D721Med (cell line): Measurements from ENCODE around the gene PPP1R10.

ENCODE experiments used
- DNase-seq: peaks from one replicate; pipeline ENCODE4 v3.0.0; 2011; ENCODE audit warnings: low spot score; ENCODE audit not compliant: insufficient read length
- FAIRE-seq: peaks from 2 replicates; lab custom pipeline; 2011; peaks lifted over from hg19 to GRCh38; lab: Jason Lieb, UNC
- TF ChIP-seq, protein P1 (sequence below): IDR thresholded peaks from 2 replicates; pipeline ENCODE4 v1.5.1; 2012; ENCODE audit warnings: mild to moderate bottlenecking, control low read depth; ENCODE audit not compliant: insufficient read depth; ENCODE audit errors: missing control alignments

PPP1R10 gene

DNA sequence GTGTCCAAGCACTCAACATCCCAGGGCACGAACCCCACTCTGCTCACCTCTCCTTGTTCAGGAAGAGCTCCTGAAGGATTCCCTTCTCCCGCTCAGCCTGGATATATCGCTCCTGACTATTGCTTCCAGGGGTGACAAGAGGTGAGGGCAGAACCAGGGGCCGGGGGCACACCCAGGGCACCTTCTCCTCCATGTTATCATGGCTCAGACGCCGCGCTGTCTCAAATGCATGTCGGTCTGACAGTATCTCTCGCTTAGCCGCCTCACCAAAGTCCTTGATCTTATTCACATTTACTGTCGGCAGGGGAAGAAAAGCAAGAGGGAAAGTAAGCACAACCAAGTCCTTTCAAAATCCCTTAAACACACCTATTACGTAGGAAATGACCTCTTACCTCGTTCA is 13.1 kb downstream of the PPP1R10 start:
- TF ChIP-seq, protein P1, sequence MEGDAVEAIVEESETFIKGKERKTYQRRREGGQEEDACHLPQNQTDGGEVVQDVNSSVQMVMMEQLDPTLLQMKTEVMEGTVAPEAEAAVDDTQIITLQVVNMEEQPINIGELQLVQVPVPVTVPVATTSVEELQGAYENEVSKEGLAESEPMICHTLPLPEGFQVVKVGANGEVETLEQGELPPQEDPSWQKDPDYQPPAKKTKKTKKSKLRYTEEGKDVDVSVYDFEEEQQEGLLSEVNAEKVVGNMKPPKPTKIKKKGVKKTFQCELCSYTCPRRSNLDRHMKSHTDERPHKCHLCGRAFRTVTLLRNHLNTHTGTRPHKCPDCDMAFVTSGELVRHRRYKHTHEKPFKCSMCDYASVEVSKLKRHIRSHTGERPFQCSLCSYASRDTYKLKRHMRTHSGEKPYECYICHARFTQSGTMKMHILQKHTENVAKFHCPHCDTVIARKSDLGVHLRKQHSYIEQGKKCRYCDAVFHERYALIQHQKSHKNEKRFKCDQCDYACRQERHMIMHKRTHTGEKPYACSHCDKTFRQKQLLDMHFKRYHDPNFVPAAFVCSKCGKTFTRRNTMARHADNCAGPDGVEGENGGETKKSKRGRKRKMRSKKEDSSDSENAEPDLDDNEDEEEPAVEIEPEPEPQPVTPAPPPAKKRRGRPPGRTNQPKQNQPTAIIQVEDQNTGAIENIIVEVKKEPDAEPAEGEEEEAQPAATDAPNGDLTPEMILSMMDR = no peak
- no peak for DNase-seq
- no peak for FAIRE-seq

DNA sequence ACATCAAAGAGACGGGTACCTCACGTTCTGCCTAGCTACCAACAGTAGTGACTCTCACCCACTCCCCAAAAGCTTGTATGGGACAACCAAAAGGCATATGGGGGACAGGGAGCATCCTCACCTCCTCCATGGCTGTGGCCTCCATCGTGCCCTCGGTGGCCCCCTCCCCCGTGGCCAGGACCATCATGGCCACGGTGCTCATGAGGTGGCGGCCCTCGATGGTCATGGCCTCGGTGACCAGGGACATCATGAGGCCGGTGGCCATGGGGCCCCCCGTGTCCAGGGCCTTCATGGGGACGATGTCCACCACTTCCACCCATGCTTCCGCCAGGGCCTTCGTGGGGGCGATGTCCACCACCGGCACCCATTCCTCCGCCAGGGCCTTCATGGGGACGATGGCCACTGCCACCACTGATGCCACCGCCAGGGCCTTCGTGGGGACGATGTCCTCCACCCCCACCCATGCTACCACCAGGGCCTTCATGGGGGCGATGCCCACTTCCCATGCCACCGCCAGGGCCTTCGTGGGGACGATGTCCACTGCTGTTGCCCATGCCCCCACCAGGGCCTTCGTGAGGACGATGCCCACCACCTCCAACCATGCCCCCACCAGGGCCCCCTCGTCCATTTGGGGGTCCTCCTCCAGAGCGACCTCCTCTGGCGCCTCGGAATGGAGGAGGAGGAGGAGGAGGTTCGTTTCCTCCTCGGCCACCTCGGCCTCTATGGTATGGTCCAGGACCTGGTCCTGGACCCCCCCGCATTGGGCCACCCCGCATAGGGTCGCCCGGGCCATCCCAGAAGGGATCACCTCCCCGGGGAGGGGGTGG is 15.0 kb downstream of the PPP1R10 start:
- no peak for DNase-seq
- TF ChIP-seq, protein P1 = no peak
- FAIRE-seq = no peak

DNA sequence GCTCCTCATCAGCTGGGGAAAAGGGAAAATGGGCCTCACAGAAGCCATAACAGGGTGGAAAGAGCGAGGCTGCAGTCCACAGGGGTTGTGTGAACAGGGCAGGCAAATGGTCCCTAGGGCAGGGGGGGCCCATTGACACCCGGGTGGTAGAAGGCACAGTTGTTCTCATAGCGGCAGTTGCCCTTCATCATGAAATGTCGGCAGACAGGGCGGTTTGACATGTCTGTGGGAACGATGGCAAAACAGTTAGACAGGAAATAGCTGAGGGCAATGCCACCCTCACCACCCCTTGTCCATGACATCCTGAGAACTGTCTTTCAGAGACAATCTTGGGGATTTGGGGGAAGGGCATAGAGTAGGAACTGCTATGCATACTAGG is 15.6 kb downstream of the PPP1R10 start:
- DNase-seq (no peak), FAIRE-seq (no peak)
- TF ChIP-seq, protein P1 = no peak

DNA sequence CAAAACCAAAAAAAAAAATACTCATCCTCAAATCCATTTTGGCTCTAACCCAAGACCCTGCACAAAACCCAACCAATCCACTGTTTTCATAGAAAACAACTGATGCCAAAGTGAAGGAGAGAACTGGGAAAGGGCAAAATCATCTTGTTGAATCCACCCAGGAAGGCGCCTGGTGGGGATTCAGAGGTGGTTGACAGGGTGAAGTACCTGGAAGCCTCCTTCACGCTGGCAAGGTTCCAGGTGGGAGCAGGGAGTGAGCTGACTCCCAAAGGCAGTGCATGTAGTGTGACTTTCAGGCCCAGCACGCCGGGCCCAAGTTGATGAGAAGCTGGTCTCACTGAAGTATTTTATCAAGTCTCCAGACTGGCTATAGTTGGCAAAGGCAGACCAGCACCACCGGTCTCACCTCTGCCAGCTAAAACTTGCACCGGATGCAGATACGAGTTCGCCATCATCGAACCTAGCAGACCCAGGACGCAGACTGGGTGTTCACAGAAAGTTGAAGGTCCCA is 16.5 kb downstream of the PPP1R10 start:
- TF ChIP-seq, protein P1 = no peak
- FAIRE-seq (no peak), DNase-seq (no peak)

DNA sequence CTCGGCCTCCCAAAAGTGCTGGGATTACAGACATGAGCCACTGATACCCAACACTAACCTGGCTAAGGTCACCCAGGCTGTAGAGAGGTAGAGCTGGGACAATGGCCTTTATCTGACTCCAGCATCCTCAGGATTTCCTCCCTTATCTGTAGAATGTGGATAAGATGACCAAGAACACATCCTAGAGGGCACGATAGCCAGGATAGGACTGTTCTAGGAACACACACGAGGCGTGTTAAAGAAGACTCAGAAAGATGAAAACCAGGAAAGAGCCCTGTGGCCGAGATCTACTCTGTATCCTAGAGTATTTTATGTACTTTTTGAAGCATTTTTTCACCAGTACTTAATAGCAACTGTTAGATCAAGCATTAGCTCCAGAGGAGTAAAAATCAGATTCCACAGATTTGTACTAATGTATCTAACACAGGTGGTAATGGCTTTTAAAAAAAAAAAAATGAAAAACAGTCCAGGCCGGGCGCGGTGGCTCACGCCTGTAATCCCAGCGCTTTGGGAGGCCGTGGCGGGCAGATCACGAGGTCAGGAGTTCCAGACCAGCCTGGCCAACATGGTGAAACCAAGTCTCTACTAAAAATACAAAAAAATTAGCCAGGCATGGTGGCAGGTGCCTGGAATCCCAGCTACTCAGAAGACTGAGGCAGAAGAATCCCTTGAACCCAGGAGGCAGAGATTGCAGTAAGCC is 17.3 kb downstream of the PPP1R10 start:
- TF ChIP-seq, protein P1 = no peak
- FAIRE-seq (no peak), DNase-seq (no peak)

DNA sequence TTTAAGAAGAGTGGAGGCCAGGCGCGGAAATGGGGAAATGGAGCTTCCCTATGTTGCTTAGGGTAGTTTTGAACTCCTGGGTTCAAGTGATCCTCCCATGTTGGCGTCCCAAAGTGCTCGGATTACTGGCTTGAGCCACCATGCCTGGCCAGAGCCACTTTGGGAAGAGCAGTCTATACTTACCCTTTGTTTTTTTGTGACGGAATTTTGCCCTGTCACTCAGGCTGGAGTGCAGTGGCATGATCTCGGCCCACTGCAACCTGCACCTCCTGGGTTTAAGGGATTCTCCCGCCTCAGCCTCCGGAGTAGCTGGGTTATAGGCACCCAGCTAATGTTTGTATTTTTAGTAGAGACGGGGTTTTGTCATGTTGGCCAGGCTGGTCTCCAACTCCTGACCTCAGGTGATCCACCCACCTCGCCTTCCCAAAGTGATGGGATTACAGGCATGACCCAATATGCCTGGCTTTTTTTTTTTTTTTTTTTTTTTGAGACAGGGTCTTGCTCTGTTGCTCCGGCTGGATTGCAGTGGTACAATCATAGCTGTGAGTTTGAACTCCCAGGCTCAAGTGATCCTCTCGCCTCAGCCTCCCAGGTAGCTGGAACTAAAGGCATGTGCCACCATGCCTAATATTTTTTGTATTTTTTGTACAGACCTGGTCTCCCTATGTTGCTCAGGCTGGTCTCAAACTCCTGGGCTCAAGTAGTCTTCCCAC is 18.0 kb downstream of the PPP1R10 start:
- TF ChIP-seq, protein P1 = no peak
- DNase-seq (no peak), FAIRE-seq (no peak)
